Measurements from ENCODE around the gene HIC1.

GRCh38 chr17:2107050-2107449 is 52.1 kb downstream of the HIC1 start:
- TF ChIP-seq CTCF (IDR thresholded peaks at IDR 0.05) (no peak), EP300 (IDR thresholded peaks at IDR 0.05) (no peak)

All from stomach (tissue), 4 donors.